Calu3 (cell line): ENCODE results near the gene LYSMD3. TPM values are rescaled to one million over a fixed set of nuclear protein-coding genes. Genes with fewer than 3 reads are reported as not detected.

Experiments used
- BruUV-seq: library from RNA; stranded (reverse); fragments of 400-500 nt; replicated peaks from 2 replicates; lab custom pipeline; 2021; lab: Mats Ljungman, UMichigan
- CTCF ChIA-PET: fragments of 300-600 bp; sonication (Branson Sonifier 250); formaldehyde crosslinking; loops from one replicate; lab custom pipeline; 2022; ENCODE audit warnings: antibody characterized with exemption; lab: Charles Lee
- DNase-seq: peaks from one replicate; pipeline ENCODE4 v3.0.0; 2022
- H3K27ac Mint-ChIP-seq: one replicate; pipeline ENCODE4 v1.8.0; 2022; ENCODE audit warnings: mixed read lengths; ENCODE audit not compliant: unreplicated experiment
- H3K27me3 Mint-ChIP-seq: one replicate; pipeline ENCODE4 v1.8.0; 2022; ENCODE audit warnings: mixed read lengths; ENCODE audit not compliant: unreplicated experiment
- H3K36me3 Mint-ChIP-seq: one replicate; pipeline ENCODE4 v1.8.0; 2022; ENCODE audit warnings: mild to moderate bottlenecking, moderate library complexity, mixed read lengths; ENCODE audit not compliant: insufficient read depth, unreplicated experiment
- H3K4me1 Mint-ChIP-seq: one replicate; pipeline ENCODE4 v1.8.0; 2022; ENCODE audit warnings: mild to moderate bottlenecking, low read depth, mixed read lengths; ENCODE audit not compliant: unreplicated experiment
- H3K4me3 Mint-ChIP-seq: one replicate; pipeline ENCODE4 v1.8.0; 2022; ENCODE audit warnings: mild to moderate bottlenecking, low read depth, moderate library complexity, mixed read lengths; ENCODE audit not compliant: unreplicated experiment
- H3K9me3 Mint-ChIP-seq: one replicate; pipeline ENCODE4 v1.8.0; 2022; ENCODE audit warnings: low read depth, mixed read lengths; ENCODE audit not compliant: unreplicated experiment
- intact Hi-C: fragments of 100-400 bp; cut with micrococcal nuclease; formaldehyde crosslinking; loops from one replicate; pipeline ENCODE4 v1.10.0; 2022; ENCODE audit not compliant: unreplicated experiment
- total RNA-seq: library from RNA; stranded (reverse); gene quantifications from 2 replicates; pipeline ENCODE4 v1.2.3, GENCODE V29; 2022
- TF ChIP-seq, protein P1 (sequence below): fragments of 200-600 bp; IDR thresholded peaks from one replicate; pipeline ENCODE4 v1.8.0; 2022; ENCODE audit warnings: antibody characterized with exemption; ENCODE audit not compliant: unreplicated experiment

Gene LYSMD3
- total RNA-seq, 1 experiment from 2014 or later = 27.2 TPM

DNA sequence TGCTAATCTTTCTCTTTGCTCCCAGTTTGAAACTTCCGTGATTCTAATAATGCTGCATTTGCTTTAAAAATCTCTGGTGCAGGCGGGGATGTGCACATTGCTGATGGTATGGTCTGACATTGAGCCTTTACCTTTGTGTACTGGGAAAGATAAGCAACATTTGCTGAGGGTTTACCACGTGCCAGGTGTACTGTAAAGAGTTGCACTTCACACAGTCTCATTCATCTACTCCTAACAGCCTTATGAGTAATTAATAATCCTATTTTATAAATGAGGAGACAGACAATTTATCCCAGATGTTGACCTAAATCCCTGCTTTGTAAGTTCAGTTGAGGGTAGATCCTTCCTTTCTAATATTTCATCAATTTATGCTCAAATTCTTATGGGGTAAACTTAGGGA is 28.5 kb upstream of the LYSMD3 start:
- Mint-ChIP-seq H3K4me1 (peaks cover 19% of the 10 kb centered on the region), H3K36me3 (peaks cover 13% of the 10 kb centered on the region), H3K9me3 (no peaks in the 10 kb centered on the region), H3K27ac (no peak overlapping the region), H3K27me3 (peaks cover 79% of the 10 kb centered on the region), H3K4me3 (peak overlapping the region; percentile 93)
- DNase-seq = no peak
- TF ChIP-seq, protein P1, sequence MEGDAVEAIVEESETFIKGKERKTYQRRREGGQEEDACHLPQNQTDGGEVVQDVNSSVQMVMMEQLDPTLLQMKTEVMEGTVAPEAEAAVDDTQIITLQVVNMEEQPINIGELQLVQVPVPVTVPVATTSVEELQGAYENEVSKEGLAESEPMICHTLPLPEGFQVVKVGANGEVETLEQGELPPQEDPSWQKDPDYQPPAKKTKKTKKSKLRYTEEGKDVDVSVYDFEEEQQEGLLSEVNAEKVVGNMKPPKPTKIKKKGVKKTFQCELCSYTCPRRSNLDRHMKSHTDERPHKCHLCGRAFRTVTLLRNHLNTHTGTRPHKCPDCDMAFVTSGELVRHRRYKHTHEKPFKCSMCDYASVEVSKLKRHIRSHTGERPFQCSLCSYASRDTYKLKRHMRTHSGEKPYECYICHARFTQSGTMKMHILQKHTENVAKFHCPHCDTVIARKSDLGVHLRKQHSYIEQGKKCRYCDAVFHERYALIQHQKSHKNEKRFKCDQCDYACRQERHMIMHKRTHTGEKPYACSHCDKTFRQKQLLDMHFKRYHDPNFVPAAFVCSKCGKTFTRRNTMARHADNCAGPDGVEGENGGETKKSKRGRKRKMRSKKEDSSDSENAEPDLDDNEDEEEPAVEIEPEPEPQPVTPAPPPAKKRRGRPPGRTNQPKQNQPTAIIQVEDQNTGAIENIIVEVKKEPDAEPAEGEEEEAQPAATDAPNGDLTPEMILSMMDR = no peak
- CTCF ChIA-PET = no interaction called here
- BruUV-seq = no TSS peak
- intact Hi-C loops = no loop called here

DNA sequence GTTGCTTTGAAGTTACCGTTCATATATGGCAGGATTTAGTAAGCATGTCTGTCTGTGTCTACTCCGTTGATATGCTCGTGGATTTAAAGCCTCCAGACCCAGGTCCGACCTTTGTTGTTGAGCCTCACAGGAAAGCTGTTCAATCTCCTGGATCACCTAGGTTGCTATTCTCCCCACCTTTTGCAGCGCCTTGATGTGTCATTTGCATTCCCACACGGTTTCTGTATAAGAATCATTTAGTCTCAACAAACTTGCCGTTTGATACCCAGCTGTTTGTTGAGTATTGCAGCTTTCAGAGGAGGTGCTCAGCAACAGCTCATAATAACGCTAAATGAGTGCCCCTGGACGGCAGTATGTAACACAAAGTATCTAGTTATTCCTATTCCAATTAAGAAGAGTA is 28.0 kb upstream of the LYSMD3 start:
- Mint-ChIP-seq H3K9me3 (no peaks in the 10 kb centered on the region), H3K4me3 (no peak overlapping the region), H3K36me3 (peaks cover 13% of the 10 kb centered on the region), H3K27ac (no peak overlapping the region), H3K4me1 (peaks cover 19% of the 10 kb centered on the region), H3K27me3 (peaks cover 79% of the 10 kb centered on the region)
- intact Hi-C loops = no loop called here
- BruUV-seq = no TSS peak
- CTCF ChIA-PET = no interaction called here
- TF ChIP-seq, protein P1 = no peak
- no peak for DNase-seq

DNA sequence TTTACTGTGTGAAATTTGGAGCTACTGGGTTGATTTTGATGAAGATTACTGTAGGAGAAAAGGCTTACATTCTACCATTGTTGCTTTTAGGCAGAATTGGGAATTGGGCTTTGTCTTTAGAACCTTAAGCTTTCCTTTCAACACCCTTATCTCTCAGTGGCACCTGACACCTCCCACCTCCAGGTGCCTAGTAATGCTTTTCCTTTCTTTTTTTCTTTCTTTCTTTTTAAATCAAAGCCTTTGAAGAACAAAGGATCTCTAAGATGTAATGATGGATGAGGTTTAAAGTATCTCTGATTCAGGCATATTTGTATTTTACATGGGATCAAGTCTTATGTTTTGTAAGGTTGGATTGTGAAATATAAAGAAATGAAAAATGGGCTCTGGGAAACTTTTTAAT is 26.3 kb upstream of the LYSMD3 start:
- Mint-ChIP-seq H3K27ac (no peak overlapping the region), H3K9me3 (no peaks in the 10 kb centered on the region), H3K4me3 (no peak overlapping the region), H3K4me1 (peaks cover 19% of the 10 kb centered on the region), H3K27me3 (peaks cover 85% of the 10 kb centered on the region), H3K36me3 (peaks cover 13% of the 10 kb centered on the region)
- BruUV-seq = no TSS peak
- intact Hi-C loops = no loop called here
- TF ChIP-seq, protein P1 = no peak
- CTCF ChIA-PET = no interaction called here
- no peak for DNase-seq

DNA sequence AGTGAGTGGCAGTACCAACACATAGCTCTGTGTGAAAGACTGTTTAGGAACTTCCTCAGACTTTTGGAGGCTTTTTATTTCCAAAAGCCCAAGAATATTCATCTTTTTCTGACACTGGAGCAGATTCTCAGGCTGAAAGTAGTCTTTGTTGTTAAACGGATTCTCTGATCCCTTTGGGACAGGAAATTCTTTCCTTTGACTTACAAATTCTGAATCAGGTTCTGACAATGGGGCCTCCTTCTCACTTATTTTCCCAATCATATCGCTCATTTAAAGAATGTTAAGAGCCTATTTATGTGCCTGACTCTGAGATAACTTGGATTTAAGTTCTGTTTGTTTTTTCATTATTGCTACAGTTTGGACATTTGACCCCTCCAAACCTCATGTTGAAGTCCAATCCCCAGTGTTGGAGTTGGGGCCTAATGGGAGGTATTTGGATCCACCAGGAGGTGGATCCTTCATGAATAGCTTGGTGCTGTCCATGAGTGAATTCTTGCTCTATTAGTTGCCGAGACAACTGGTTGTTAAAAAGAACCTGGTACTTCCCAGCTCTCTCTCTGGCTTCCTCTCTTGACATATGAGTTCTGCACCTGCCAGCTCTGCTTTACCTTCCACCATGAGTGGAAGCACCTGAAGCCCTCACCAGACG is 25.1 kb upstream of the LYSMD3 start:
- intact Hi-C loops = no loop called here
- no peak for DNase-seq
- Mint-ChIP-seq H3K4me3 (no peak overlapping the region), H3K4me1 (peaks cover 19% of the 10 kb centered on the region), H3K27me3 (peaks cover 82% of the 10 kb centered on the region), H3K36me3 (peaks cover 13% of the 10 kb centered on the region), H3K9me3 (no peaks in the 10 kb centered on the region), H3K27ac (no peak overlapping the region)
- TF ChIP-seq, protein P1 = no peak
- CTCF ChIA-PET = no interaction called here
- BruUV-seq = no TSS peak
